ENCODE data around the gene VWA8. TPM values are rescaled to one million over a fixed set of nuclear protein-coding genes. Genes with fewer than 3 reads are reported as not detected.

VWA8 gene
- total and polyA plus RNA-seq, 2 of the 8 experiments (the other 6 are each of a cell fraction or from before 2014, with no cell fraction given) = 5.9 to 19.6 TPM

DNA sequence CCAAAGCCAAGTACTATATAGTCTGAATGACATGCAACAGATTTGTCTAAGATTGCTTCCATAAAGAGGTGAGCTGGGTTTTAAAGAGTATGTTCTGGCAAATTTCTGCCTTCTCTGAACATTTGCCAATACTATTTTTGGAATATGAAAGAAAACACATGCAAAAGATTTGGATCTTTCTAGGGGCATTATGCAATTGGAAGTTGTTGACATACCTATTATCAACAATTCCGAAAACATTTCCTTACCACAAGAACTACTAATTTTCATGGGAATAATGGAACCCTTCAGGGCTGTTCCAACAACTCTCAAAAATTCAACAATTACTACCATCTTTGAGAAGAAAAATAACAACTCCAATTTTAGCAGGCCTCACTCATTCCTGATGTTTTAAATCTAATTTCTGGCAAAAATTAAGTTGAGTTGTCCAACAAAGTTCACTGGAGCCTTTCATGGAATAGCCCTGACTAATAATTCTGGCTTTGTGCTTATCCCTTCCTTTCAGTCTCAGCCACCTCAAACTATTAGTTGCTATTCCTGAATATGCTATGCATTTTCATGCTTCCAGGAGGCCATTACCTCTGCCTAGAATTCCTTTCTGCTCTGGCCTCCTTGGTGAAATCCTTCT is 253.6 kb downstream of the VWA8 start:
- POLR2A ChIA-PET (ENCODE audit: partially characterized antibody) = interaction anchor here (1.4 kb wide), 1 partner anchor 11 kb away, joined by 3 read pairs; no protein-coding TSS in a partner anchor
- H3K36me3 ChIP-seq (ENCODE audit: control insufficient read depth in 2 of 4, insufficient read depth in 4 of 4, low read length in 3 of 4) = no peaks in the 10 kb centered on the region
- no peak overlapping the region for H4K8ac ChIP-seq (ENCODE audit: extremely low read depth, insufficient read depth, low read length)
- no peak overlapping the region for H3K27ac ChIP-seq (ENCODE audit: low read depth, low read length)
- H3K27me3 ChIP-seq (replicated peaks in 1 of 4; ENCODE audit: control insufficient read depth in 3 of 4, extremely low read depth in 1 of 4, insufficient read depth in 3 of 4, low read length in 3 of 4) = no peaks in the 10 kb centered on the region
- no peak overlapping the region for H2BK5ac ChIP-seq (ENCODE audit: low read depth, low read length)
- H4K20me1 ChIP-seq (replicated peaks in 1 of 2; ENCODE audit: control insufficient read depth in 1 of 2, insufficient read depth in 2 of 2, low read length in 2 of 2) = no peaks in the 10 kb centered on the region
- no peak overlapping the region for H3K4me3 ChIP-seq (ENCODE audit: extremely low read depth in 1 of 4, insufficient read depth in 2 of 4, low read depth in 3 of 4, low read length in 4 of 4)
- H2AK5ac ChIP-seq (ENCODE audit: low read depth, low read length) = no peak overlapping the region
- WGBS, 2 experiments (ENCODE audit: extremely low coverage in 1 of 2, insufficient coverage in 1 of 2, insufficient read length in 1 of 2, insufficient replicate concordance in 2 of 2, low coverage in 1 of 2, low lambda C conversion rate in 2 of 2, missing lambda C conversion rate in 1 of 2) = 100% methylated on average over 1 of the region's 1 CpG; no CpG with 5 or more reads in 1 of the 2 experiments
- DNase-seq (ENCODE audit: low read depth in 1 of 2, low spot score in 2 of 2) (no peak), FAIRE-seq (no peak)
- no peaks in the 10 kb centered on the region for H3K4me1 ChIP-seq (replicated peaks in 1 of 4; ENCODE audit: control insufficient read depth in 3 of 4, insufficient read depth in 4 of 4, low read length in 3 of 4)
- H3K9ac ChIP-seq (replicated peaks in 1 of 4; ENCODE audit: extremely low read depth in 1 of 4, low read depth in 3 of 4, low read length in 3 of 4) = no peak overlapping the region
- H3K23me2 ChIP-seq (ENCODE audit: low read depth, low read length) = no peaks in the 10 kb centered on the region
- no peak overlapping the region for H2BK15ac ChIP-seq (ENCODE audit: low read length)
- no peaks in the 10 kb centered on the region for H3K9me3 ChIP-seq (ENCODE audit: insufficient read depth in 2 of 2, low read depth in 1 of 2, low read length in 1 of 2)
- no peaks in the 10 kb centered on the region for H3K79me2 ChIP-seq (ENCODE audit: control insufficient read depth in 1 of 2, insufficient read depth in 2 of 2, low read length in 2 of 2)
- no peak overlapping the region for H2BK12ac ChIP-seq (ENCODE audit: low read depth, low read length)
- no peak overlapping the region for H3K4me2 ChIP-seq (ENCODE audit: insufficient read depth in 1 of 2, low read depth in 2 of 2, low read length in 2 of 2)
- no peak overlapping the region for H3K56ac ChIP-seq (replicated peaks; ENCODE audit: insufficient read length, low read depth, low read length)
- H3K18ac ChIP-seq (ENCODE audit: extremely low read depth, low read length) = no peak overlapping the region
- H3K4ac ChIP-seq (replicated peaks; ENCODE audit: insufficient read length, low read depth, low read length) = no peak overlapping the region
- CTCF ChIA-PET (ENCODE audit: partially characterized antibody) = interaction anchor here (1.3 kb wide), 1 partner anchor 396 kb away, joined by 3 read pairs; no protein-coding TSS in a partner anchor
- no peak overlapping the region for H3K23ac ChIP-seq (ENCODE audit: insufficient read length)
- H2AFZ ChIP-seq (ENCODE audit: low read length) = no peak overlapping the region
- H4K5ac ChIP-seq (ENCODE audit: insufficient read length, low read depth, low read length) = no peak overlapping the region
- no peaks in the 10 kb centered on the region for H3K79me1 ChIP-seq (ENCODE audit: low read depth, low read length)
- H2BK20ac ChIP-seq (ENCODE audit: low read length) = no peak overlapping the region
- no peak overlapping the region for H2BK120ac ChIP-seq (replicated peaks; ENCODE audit: low read depth, low read length)
- no peak overlapping the region for H4K91ac ChIP-seq (replicated peaks; ENCODE audit: insufficient read length, low read length)
- H3K14ac ChIP-seq (ENCODE audit: insufficient read length) = no peak overlapping the region
- TF ChIP-seq BRCA1 (IDR thresholded peaks at IDR 0.05; ENCODE audit: low read depth, low read length) = no peak
- no peak for TF ChIP-seq POLR2A (IDR thresholded peaks at IDR 0.05; ENCODE audit: control extremely low read depth in 1 of 2, low read depth in 2 of 2, low read length in 2 of 2)
- no peak for TF ChIP-seq RBBP5 (IDR thresholded peaks at IDR 0.05; ENCODE audit: borderline replicate concordance, low read depth, low read length)
- TF ChIP-seq TCF12 (IDR thresholded peaks at IDR 0.05; ENCODE audit: low read depth, low read length) = no peak
- TF ChIP-seq, protein P1, sequence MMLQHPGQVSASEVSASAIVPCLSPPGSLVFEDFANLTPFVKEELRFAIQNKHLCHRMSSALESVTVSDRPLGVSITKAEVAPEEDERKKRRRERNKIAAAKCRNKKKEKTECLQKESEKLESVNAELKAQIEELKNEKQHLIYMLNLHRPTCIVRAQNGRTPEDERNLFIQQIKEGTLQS (IDR thresholded peaks at IDR 0.05; ENCODE audit: insufficient read depth, low read depth, low read length) = no peak
- TF ChIP-seq KDM1A (IDR thresholded peaks at IDR 0.05; ENCODE audit: borderline replicate concordance, low read length) = no peak
